ENCODE data around the gene SLC35G3. TPM values are rescaled to one million over a fixed set of nuclear protein-coding genes. Genes with fewer than 3 reads are reported as not detected.

SLC35G3 gene
- polyA plus RNA-seq, 1 donor from 2014 or later = not detected

GRCh38 chr17:35238821-35239220 is 44.6 kb upstream of the SLC35G3 start:
- peaks cover 15% of the 10 kb centered on the region for H3K27me3 ChIP-seq (ENCODE audit: insufficient read depth, low read depth, low read length)
- H3K36me3 ChIP-seq (ENCODE audit: insufficient read depth, low read length) = no peaks in the 10 kb centered on the region
- no peak overlapping the region for H3K9ac ChIP-seq (ENCODE audit: low read length)
- H3K27ac ChIP-seq (ENCODE audit: low read length) = no peak overlapping the region
- H3F3A ChIP-seq (ENCODE audit: insufficient read depth, low read length, poor library complexity, severe bottlenecking) = no peaks in the 10 kb centered on the region
- H2AFZ ChIP-seq (ENCODE audit: low read depth, low read length) = no peak overlapping the region
- H3K4me3 ChIP-seq (ENCODE audit: low read length) = no peak overlapping the region
- no peaks in the 10 kb centered on the region for H3K9me2 ChIP-seq (ENCODE audit: insufficient read depth, low read length)
- H3K4me2 ChIP-seq (ENCODE audit: low read length) = no peak overlapping the region
- no peaks in the 10 kb centered on the region for H3K9me3 ChIP-seq (ENCODE audit: low read length)
- no peaks in the 10 kb centered on the region for H3K79me2 ChIP-seq (replicated peaks; ENCODE audit: insufficient read depth, low read length)
- TF ChIP-seq EZH2 (IDR thresholded peaks at IDR 0.05; ENCODE audit: borderline replicate concordance, insufficient read depth, low read length, poor library complexity, severe bottlenecking) (no peak), SMC3 (conservative IDR thresholded peaks at IDR 0.05; ENCODE audit: poor library complexity) (no peak), REST (IDR thresholded peaks at IDR 0.05; ENCODE audit: borderline replicate concordance) (no peak), CTCF (IDR thresholded peaks at IDR 0.05; ENCODE audit: poor library complexity, severe bottlenecking) (no peak), MXI1 (conservative IDR thresholded peaks at IDR 0.05; ENCODE audit: poor library complexity, severe bottlenecking) (no peak), TAF1 (IDR thresholded peaks at IDR 0.05; ENCODE audit: low read depth) (no peak), POLR2AphosphoS5 (IDR thresholded peaks at IDR 0.05) (no peak), RAD21 (conservative IDR thresholded peaks at IDR 0.05) (no peak), EP300 (conservative IDR thresholded peaks at IDR 0.05; ENCODE audit: poor library complexity, severe bottlenecking) (no peak)
- H4K20me1 ChIP-seq (ENCODE audit: insufficient read depth) = no peaks in the 10 kb centered on the region

- Histone ChIP-seq H3K4me3 (ENCODE audit: low read length) (no peak overlapping the region), H3K27me3 (ENCODE audit: insufficient read depth, low read depth, low read length) (peaks cover 2% of the 10 kb centered on the region), H3K4me2 (ENCODE audit: low read length) (no peak overlapping the region), H3K9ac (ENCODE audit: low read length) (no peak overlapping the region), H2AFZ (ENCODE audit: low read depth, low read length) (no peak overlapping the region), H3K27ac (ENCODE audit: low read length) (no peak overlapping the region), H3K79me2 (replicated peaks; ENCODE audit: insufficient read depth, low read length) (no peaks in the 10 kb centered on the region), H3K36me3 (ENCODE audit: insufficient read depth, low read length) (no peaks in the 10 kb centered on the region), H4K20me1 (ENCODE audit: insufficient read depth) (no peaks in the 10 kb centered on the region), H3K9me3 (ENCODE audit: low read length) (no peaks in the 10 kb centered on the region), H3F3A (ENCODE audit: insufficient read depth, low read length, poor library complexity, severe bottlenecking) (no peaks in the 10 kb centered on the region), H3K9me2 (ENCODE audit: insufficient read depth, low read length) (no peaks in the 10 kb centered on the region)
- TF ChIP-seq EZH2 (IDR thresholded peaks at IDR 0.05; ENCODE audit: borderline replicate concordance, insufficient read depth, low read length, poor library complexity, severe bottlenecking) (no peak), REST (IDR thresholded peaks at IDR 0.05; ENCODE audit: borderline replicate concordance) (no peak), RAD21 (conservative IDR thresholded peaks at IDR 0.05) (no peak), EP300 (conservative IDR thresholded peaks at IDR 0.05; ENCODE audit: poor library complexity, severe bottlenecking) (no peak), POLR2AphosphoS5 (IDR thresholded peaks at IDR 0.05) (no peak), MXI1 (conservative IDR thresholded peaks at IDR 0.05; ENCODE audit: poor library complexity, severe bottlenecking) (no peak), CTCF (IDR thresholded peaks at IDR 0.05; ENCODE audit: poor library complexity, severe bottlenecking) (no peak), TAF1 (IDR thresholded peaks at IDR 0.05; ENCODE audit: low read depth) (no peak), SMC3 (conservative IDR thresholded peaks at IDR 0.05; ENCODE audit: poor library complexity) (no peak)
Observed at GRCh38 chr17:35236821-35237220, 42.6 kb upstream of the SLC35G3 start.

Measured in neural cell (in vitro differentiated cells).